ENCODE results near the gene MAPK8IP2. TPM values are rescaled to one million over a fixed set of nuclear protein-coding genes. Genes with fewer than 3 reads are reported as not detected.
A peak's percentile ranks its signal among the peaks of the same experiment; 100 is the strongest.

The MAPK8IP2 gene
- total RNA-seq, 1 donor from 2014 or later: not detected

DNA sequence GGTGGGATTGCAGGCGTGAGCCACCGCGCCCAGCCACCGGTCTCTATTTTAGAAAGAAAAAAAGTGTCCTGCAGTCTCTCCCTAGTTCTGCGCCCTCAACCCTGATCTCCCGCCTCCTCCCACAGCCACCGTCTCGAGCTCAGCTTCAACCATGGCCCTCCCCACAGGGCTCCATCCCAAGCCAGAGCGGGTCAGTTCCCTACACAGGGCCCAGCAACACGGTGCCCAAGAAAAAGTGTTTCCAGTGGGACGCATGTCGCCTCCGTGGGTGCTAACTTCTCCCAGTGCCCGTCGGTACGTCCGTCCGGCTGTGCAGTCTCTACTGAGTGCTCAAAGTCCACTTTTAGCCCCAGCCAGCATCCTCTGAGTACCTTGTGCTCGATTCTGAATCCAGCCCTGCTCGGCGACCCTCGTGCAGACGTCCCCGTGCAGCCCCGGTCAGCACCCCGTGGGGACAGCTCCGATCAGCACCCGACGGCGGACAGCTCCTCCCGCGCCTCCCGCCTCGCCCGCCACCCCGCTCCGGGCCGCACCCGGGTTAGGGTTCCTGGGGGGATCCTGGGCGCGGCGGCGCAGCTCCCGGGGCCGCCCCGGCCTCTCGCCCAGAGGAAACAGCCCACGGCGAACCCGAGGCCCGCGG lies 657 bp upstream of the MAPK8IP2 start:
- DNase-seq (ENCODE audit: low spot score): peak; percentile 88
- Mint-ChIP-seq H3K4me1 (peaks cover 19% of the 10 kb centered on the region), H3K9me3 (peaks cover 2% of the 10 kb centered on the region), H3K27ac (peak overlapping the region; percentile 58), H3K36me3 (peaks cover 16% of the 10 kb centered on the region), H3K27me3 (ENCODE audit: insufficient read depth, low read depth) (peaks cover 15% of the 10 kb centered on the region), H3K4me3 (peak overlapping the region; percentile 89)
- peak overlapping the region; percentile 88 for H3K4me2 ChIP-seq
- no peaks in the 10 kb centered on the region for H3K36me3 ChIP-seq
- peaks cover 4% of the 10 kb centered on the region for H3K4me1 ChIP-seq
- H3K9me3 ChIP-seq (ENCODE audit: low read depth): no peaks in the 10 kb centered on the region
- no peak overlapping the region for H3K27ac ChIP-seq
- peaks cover 70% of the 10 kb centered on the region for H3K27me3 ChIP-seq
- no peaks in the 10 kb centered on the region for H3K79me2 ChIP-seq (ENCODE audit: low read depth)
- H4K20me1 ChIP-seq (ENCODE audit: low read depth): peaks cover 21% of the 10 kb centered on the region
- peak overlapping the region; percentile 39 for H3K4me3 ChIP-seq
- TF ChIP-seq, protein P1, sequence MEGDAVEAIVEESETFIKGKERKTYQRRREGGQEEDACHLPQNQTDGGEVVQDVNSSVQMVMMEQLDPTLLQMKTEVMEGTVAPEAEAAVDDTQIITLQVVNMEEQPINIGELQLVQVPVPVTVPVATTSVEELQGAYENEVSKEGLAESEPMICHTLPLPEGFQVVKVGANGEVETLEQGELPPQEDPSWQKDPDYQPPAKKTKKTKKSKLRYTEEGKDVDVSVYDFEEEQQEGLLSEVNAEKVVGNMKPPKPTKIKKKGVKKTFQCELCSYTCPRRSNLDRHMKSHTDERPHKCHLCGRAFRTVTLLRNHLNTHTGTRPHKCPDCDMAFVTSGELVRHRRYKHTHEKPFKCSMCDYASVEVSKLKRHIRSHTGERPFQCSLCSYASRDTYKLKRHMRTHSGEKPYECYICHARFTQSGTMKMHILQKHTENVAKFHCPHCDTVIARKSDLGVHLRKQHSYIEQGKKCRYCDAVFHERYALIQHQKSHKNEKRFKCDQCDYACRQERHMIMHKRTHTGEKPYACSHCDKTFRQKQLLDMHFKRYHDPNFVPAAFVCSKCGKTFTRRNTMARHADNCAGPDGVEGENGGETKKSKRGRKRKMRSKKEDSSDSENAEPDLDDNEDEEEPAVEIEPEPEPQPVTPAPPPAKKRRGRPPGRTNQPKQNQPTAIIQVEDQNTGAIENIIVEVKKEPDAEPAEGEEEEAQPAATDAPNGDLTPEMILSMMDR (IDR thresholded peaks at IDR 0.05): no peak
- no peak for TF ChIP-seq EZH2phosphoT487 (IDR thresholded peaks at IDR 0.05)
- no peak for TF ChIP-seq EZH2 (IDR thresholded peaks at IDR 0.05)
- H3F3A ChIP-seq (ENCODE audit: low read depth): no peaks in the 10 kb centered on the region
- H3K9ac ChIP-seq: no peak overlapping the region
- no peak overlapping the region for H2AFZ ChIP-seq (replicated peaks)

DNA sequence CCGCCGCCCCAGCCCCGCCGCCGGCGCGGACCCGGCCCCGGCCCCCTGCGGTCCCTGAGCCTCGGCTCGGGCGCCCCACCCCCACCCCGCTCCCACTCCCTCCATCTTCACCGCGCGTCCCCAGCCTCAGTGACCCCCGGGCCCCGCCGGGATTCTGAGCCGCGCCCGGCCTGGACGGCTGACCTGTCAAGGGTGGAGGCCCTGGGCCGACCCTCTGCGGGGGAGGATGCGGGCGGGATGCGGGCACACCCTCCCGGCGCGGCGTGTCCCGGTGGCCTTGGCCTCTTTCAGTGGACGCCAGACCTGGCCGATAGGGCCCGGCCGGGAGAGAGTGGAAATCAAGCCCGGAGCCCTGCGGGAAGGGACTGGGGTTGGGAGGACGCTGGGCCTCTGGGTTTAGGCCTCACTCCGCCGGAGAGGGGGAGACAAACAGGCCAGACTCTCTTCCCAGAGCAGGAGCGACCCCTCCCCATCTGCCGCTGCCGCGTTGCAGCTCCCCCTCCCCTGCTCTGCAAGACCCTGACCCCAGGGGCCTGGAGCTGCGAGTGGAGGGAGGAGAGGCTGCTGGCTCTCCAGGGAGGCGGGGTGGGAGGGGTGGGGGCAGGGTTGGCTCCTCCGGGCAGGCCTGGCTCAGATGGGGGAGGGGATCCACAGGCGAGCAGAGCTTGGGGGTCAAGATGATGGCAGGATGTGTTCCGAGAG lies 525 bp downstream of the MAPK8IP2 start:
- Mint-ChIP-seq H3K4me1 (peaks cover 19% of the 10 kb centered on the region), H3K27me3 (ENCODE audit: insufficient read depth, low read depth) (peaks cover 17% of the 10 kb centered on the region), H3K36me3 (peaks cover 14% of the 10 kb centered on the region), H3K4me3 (peak overlapping the region; percentile 86), H3K9me3 (peaks cover 2% of the 10 kb centered on the region), H3K27ac (no peak overlapping the region)
- Histone ChIP-seq H3K4me3 (peak overlapping the region; percentile 39), H3K4me2 (peak overlapping the region; percentile 88), H3K4me1 (peaks cover 4% of the 10 kb centered on the region), H3K9ac (no peak overlapping the region), H3K9me3 (ENCODE audit: low read depth) (no peaks in the 10 kb centered on the region), H3K27me3 (peaks cover 82% of the 10 kb centered on the region), H3K36me3 (no peaks in the 10 kb centered on the region), H3K27ac (no peak overlapping the region), H2AFZ (replicated peaks) (no peak overlapping the region), H3F3A (ENCODE audit: low read depth) (no peaks in the 10 kb centered on the region), H3K79me2 (ENCODE audit: low read depth) (no peaks in the 10 kb centered on the region), H4K20me1 (ENCODE audit: low read depth) (peaks cover 21% of the 10 kb centered on the region)
- DNase-seq (ENCODE audit: low spot score): no peak
- peak; percentile 62 for TF ChIP-seq EZH2 (IDR thresholded peaks at IDR 0.05)
- peak; percentile 41 for TF ChIP-seq EZH2phosphoT487 (IDR thresholded peaks at IDR 0.05)
- TF ChIP-seq, protein P1 (IDR thresholded peaks at IDR 0.05): no peak

GRCh38 chr22:50601669-50602337 lies 1.2 kb downstream of the MAPK8IP2 start:
- Histone ChIP-seq H3K4me1 (peaks cover 4% of the 10 kb centered on the region), H2AFZ (replicated peaks) (no peak overlapping the region), H3K9me3 (ENCODE audit: low read depth) (no peaks in the 10 kb centered on the region), H3K4me2 (no peak overlapping the region), H3K36me3 (no peaks in the 10 kb centered on the region), H3K79me2 (ENCODE audit: low read depth) (no peaks in the 10 kb centered on the region), H3K27me3 (peaks cover 82% of the 10 kb centered on the region), H4K20me1 (ENCODE audit: low read depth) (peaks cover 21% of the 10 kb centered on the region), H3K27ac (no peak overlapping the region), H3K4me3 (no peak overlapping the region), H3K9ac (no peak overlapping the region), H3F3A (ENCODE audit: low read depth) (no peaks in the 10 kb centered on the region)
- Mint-ChIP-seq H3K4me1 (peaks cover 19% of the 10 kb centered on the region), H3K36me3 (peaks cover 11% of the 10 kb centered on the region), H3K9me3 (peaks cover 2% of the 10 kb centered on the region), H3K27ac (no peak overlapping the region), H3K27me3 (ENCODE audit: insufficient read depth, low read depth) (peaks cover 17% of the 10 kb centered on the region), H3K4me3 (peak overlapping the region; percentile 86)
- DNase-seq (ENCODE audit: low spot score): no peak
- peak; percentile 47 for TF ChIP-seq EZH2 (IDR thresholded peaks at IDR 0.05)
- TF ChIP-seq, protein P1 (IDR thresholded peaks at IDR 0.05): no peak
